ENCODE measurements around the gene TRMT1. TPM values are rescaled to one million over a fixed set of nuclear protein-coding genes. Genes with fewer than 3 reads are reported as not detected.

The TRMT1 gene
- total RNA-seq, 1 experiment from 2014 or later = 106 TPM

GRCh38 chr19:13063461-13064091 lies 53.0 kb downstream of the TRMT1 start:
- Mint-ChIP-seq H3K27me3 (ENCODE audit: low read depth) (peaks cover 53% of the 10 kb centered on the region), H3K36me3 (no peaks in the 10 kb centered on the region), H3K27ac (no peak overlapping the region), H3K9me3 (no peaks in the 10 kb centered on the region), H3K4me3 (no peak overlapping the region), H3K4me1 (peaks cover 12% of the 10 kb centered on the region)
- ATAC-seq (no peak), DNase-seq (ENCODE audit: low spot score) (no peak)
- ChIA-PET CTCF (interaction anchor here (1.2 to 7.5 kb wide), 4 partner anchors 10 to 98 kb away, joined by 3 to 91 read pairs (median 6); no protein-coding TSS in a partner anchor), POLR2A (no interaction called here)
- TF ChIP-seq E2F4 (CRISPR knock-in tag; IDR thresholded peaks at IDR 0.05; ENCODE audit: borderline replicate concordance, low read depth) (no peak), SOX15 (CRISPR knock-in tag; IDR thresholded peaks at IDR 0.05) (no peak), SP1 (CRISPR knock-in tag; conservative IDR thresholded peaks at IDR 0.05) (no peak), SMAD4 (CRISPR knock-in tag; IDR thresholded peaks at IDR 0.05) (no peak), NR1H2 (CRISPR knock-in tag; IDR thresholded peaks at IDR 0.05) (no peak), EMX1 (CRISPR knock-in tag; IDR thresholded peaks at IDR 0.05) (no peak), GRHL2 (CRISPR knock-in tag; IDR thresholded peaks at IDR 0.05; ENCODE audit: insufficient replicate concordance, severe bottlenecking) (no peak), PREB (CRISPR knock-in tag; IDR thresholded peaks at IDR 0.05; ENCODE audit: borderline replicate concordance) (no peak), CDX4 (CRISPR knock-in tag; IDR thresholded peaks at IDR 0.05; ENCODE audit: borderline replicate concordance) (no peak), E2F1 (CRISPR knock-in tag; IDR thresholded peaks at IDR 0.05) (no peak), ATF1 (CRISPR knock-in tag; IDR thresholded peaks at IDR 0.05) (no peak), CBFB (CRISPR knock-in tag; IDR thresholded peaks at IDR 0.05; ENCODE audit: low read depth) (no peak), FOXP1 (CRISPR knock-in tag; IDR thresholded peaks at IDR 0.05; ENCODE audit: borderline replicate concordance) (no peak), MLX (CRISPR knock-in tag; IDR thresholded peaks at IDR 0.05) (no peak), FOXP4 (CRISPR knock-in tag; IDR thresholded peaks at IDR 0.05) (no peak), USF2 (CRISPR knock-in tag; IDR thresholded peaks at IDR 0.05) (no peak), USF1 (CRISPR knock-in tag; IDR thresholded peaks at IDR 0.05) (no peak), ZNF532 (CRISPR knock-in tag; IDR thresholded peaks at IDR 0.05; ENCODE audit: borderline replicate concordance) (no peak), ZSCAN18 (CRISPR knock-in tag; IDR thresholded peaks at IDR 0.05) (no peak), ETV6 (CRISPR knock-in tag; IDR thresholded peaks at IDR 0.05) (no peak)

Data from WTC11 (cell line).